KMS-11 (cell line): ENCODE measurements around the gene C3orf52.

Experiments used
- H2AFZ ChIP-seq: fragments of 200-600 bp; sonication (generic); 2 replicates; pipeline ENCODE4 v1.6.1; 2016; ENCODE audit warnings: antibody characterized with exemption, mixed run types, low read depth
- H3K27ac ChIP-seq: fragments of 200-600 bp; sonication (generic); 2 replicates; pipeline ENCODE4 v1.6.1; 2016; ENCODE audit warnings: mild to moderate bottlenecking, mixed run types
- H3K27me3 ChIP-seq: fragments of 200-600 bp; sonication (generic); 2 replicates; pipeline ENCODE4 v1.6.1; 2017; ENCODE audit warnings: mild to moderate bottlenecking, low read depth, mixed run types, moderate library complexity; ENCODE audit not compliant: insufficient read depth
- H3K36me3 ChIP-seq: fragments of 200-600 bp; sonication (generic); 2 replicates; pipeline ENCODE4 v1.6.1; 2017; ENCODE audit warnings: mild to moderate bottlenecking, mixed run types; ENCODE audit not compliant: insufficient read depth
- H3K4me1 ChIP-seq: fragments of 200-600 bp; sonication (generic); 2 replicates; pipeline ENCODE4 v1.6.1; 2016; ENCODE audit warnings: mild to moderate bottlenecking, low read depth, mixed run types; ENCODE audit not compliant: poor library complexity, severe bottlenecking
- H3K4me2 ChIP-seq: fragments of 200-600 bp; sonication (generic); 2 replicates; pipeline ENCODE4 v1.7.0; 2016; ENCODE audit warnings: mild to moderate bottlenecking, mixed run types
- H3K4me3 ChIP-seq: fragments of 200-600 bp; sonication (generic); IDR thresholded peaks from 2 replicates; pipeline ENCODE4 v1.6.1; 2017; ENCODE audit warnings: low read depth, low read length, mixed read lengths; ENCODE audit not compliant: insufficient read depth
- H3K79me2 ChIP-seq: fragments of 200-600 bp; sonication (generic); 2 replicates; pipeline ENCODE4 v1.6.1; 2016; ENCODE audit warnings: low read depth, mixed run types; ENCODE audit not compliant: insufficient read depth
- H3K9ac ChIP-seq: fragments of 200-600 bp; sonication (generic); 2 replicates; pipeline ENCODE4 v1.6.1; 2016; ENCODE audit warnings: mild to moderate bottlenecking, mixed run types
- H4K20me1 ChIP-seq: fragments of 200-600 bp; sonication (generic); 2 replicates; pipeline ENCODE4 v1.6.1; 2016; ENCODE audit warnings: mild to moderate bottlenecking, mixed run types; ENCODE audit not compliant: insufficient read depth
- CTCF ChIP-seq: fragments of 200-600 bp; sonication (generic); conservative IDR thresholded peaks from 2 replicates; pipeline ENCODE4 v1.6.1; 2017; ENCODE audit warnings: low read depth, mild to moderate bottlenecking, antibody characterized with exemption, low read length, moderate library complexity, mixed read lengths

The C3orf52 gene

DNA sequence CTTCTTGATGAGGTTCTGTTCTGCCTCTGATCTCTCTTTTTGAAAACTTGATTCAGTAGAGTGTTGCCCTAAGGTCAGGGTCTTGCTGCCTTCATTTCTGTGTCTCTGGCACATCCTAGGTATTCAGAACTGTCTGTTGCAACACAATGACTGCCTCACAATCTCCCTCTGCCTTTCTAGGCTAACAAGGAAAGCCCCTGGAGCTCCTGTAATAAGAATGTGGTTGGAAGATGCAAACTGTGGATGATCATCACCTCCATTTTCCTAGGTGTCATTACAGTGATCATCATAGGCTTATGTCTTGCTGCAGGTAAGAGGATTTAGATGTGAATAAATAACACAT lies 7.0 kb downstream of the C3orf52 start:
- no peaks in the 10 kb centered on the region for H3K79me2 ChIP-seq
- no peaks in the 10 kb centered on the region for H4K20me1 ChIP-seq
- H3K4me3 ChIP-seq = no peak overlapping the region
- peak overlapping the region; percentile 32; the same call in 1 of the 2 replicates for H3K27ac ChIP-seq
- H3K9ac ChIP-seq = no peak overlapping the region
- no peak overlapping the region for H2AFZ ChIP-seq
- peak overlapping the region; percentile 36; the same call in 1 of the 2 replicates for H3K4me2 ChIP-seq
- no peak for TF ChIP-seq CTCF
- peaks cover 64% of the 10 kb centered on the region for H3K4me1 ChIP-seq
- H3K27me3 ChIP-seq = no peaks in the 10 kb centered on the region
- H3K36me3 ChIP-seq = no peaks in the 10 kb centered on the region

DNA sequence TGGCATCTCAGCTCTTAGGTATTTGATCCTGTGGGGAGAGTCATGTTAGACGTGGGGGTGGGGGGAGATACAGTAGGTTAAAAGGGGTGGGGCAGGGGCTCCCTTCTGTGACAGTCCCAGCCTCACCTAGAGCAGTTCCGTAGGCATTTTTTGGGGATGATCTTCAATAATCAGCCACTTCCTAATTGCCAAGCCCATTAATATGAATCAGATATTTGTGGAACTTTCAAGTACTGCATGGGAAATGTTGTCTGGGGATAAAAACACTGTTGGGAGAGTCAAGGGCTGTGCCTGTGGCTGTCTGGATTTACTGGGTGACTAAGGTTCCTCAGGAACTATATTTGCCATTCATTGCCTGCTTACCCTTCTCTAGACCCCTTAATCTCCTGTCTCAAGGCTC lies 9.5 kb downstream of the C3orf52 start:
- TF ChIP-seq CTCF = no peak
- H3K4me1 ChIP-seq = peaks cover 38% of the 10 kb centered on the region
- no peaks in the 10 kb centered on the region for H4K20me1 ChIP-seq
- no peak overlapping the region for H3K4me3 ChIP-seq
- no peaks in the 10 kb centered on the region for H3K79me2 ChIP-seq
- H2AFZ ChIP-seq = no peak overlapping the region
- H3K27ac ChIP-seq = no peak overlapping the region
- H3K27me3 ChIP-seq = no peaks in the 10 kb centered on the region
- H3K4me2 ChIP-seq = no peak overlapping the region
- H3K9ac ChIP-seq = no peak overlapping the region
- H3K36me3 ChIP-seq = no peaks in the 10 kb centered on the region

DNA sequence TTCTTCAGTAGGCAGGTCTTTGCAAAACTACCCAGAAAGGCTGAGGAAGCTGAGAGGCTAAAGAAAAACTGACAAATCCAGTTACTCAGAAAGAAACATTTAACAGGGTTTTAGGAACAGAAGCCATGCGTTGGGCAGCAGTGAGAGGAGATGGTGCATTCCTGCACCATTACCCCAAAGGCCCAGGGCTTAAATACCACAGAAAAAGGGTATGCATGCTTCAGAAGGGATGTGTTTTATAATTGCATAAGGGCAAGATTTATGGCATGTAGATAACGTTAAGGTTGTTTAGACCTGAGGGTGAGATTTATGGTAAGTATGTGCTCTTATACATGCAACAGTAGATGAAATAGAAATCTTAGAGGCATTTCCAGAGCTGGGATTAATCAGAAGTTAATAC lies 10.0 kb downstream of the C3orf52 start:
- no peaks in the 10 kb centered on the region for H3K27me3 ChIP-seq
- H3K9ac ChIP-seq = no peak overlapping the region
- no peaks in the 10 kb centered on the region for H3K79me2 ChIP-seq
- H3K36me3 ChIP-seq = no peaks in the 10 kb centered on the region
- H2AFZ ChIP-seq = no peak overlapping the region
- no peak overlapping the region for H3K27ac ChIP-seq
- H3K4me3 ChIP-seq = no peak overlapping the region
- peaks cover 34% of the 10 kb centered on the region for H3K4me1 ChIP-seq
- no peaks in the 10 kb centered on the region for H4K20me1 ChIP-seq
- H3K4me2 ChIP-seq = no peak overlapping the region
- TF ChIP-seq CTCF = no peak

GRCh38 chr3:112097378-112097777 lies 11.2 kb downstream of the C3orf52 start:
- Histone ChIP-seq H3K9ac (no peak overlapping the region), H3K4me2 (no peak overlapping the region; the same call in 1 of the 2 replicates)
- TF ChIP-seq CTCF = no peak

More at GRCh38 chr3:112097378-112097777, 11.2 kb downstream of the C3orf52 start:
- H3K79me2 ChIP-seq = no peaks in the 10 kb centered on the region
- no peaks in the 10 kb centered on the region for H3K27me3 ChIP-seq
- H4K20me1 ChIP-seq = no peaks in the 10 kb centered on the region
- no peak overlapping the region for H3K4me3 ChIP-seq
- H3K36me3 ChIP-seq = no peaks in the 10 kb centered on the region
- H3K27ac ChIP-seq = no peak overlapping the region
- H3K4me1 ChIP-seq = peaks cover 22% of the 10 kb centered on the region
- H2AFZ ChIP-seq = no peak overlapping the region
